ENCODE measurements around the gene SCAF4. TPM values are rescaled to one million over a fixed set of nuclear protein-coding genes. Genes with fewer than 3 reads are reported as not detected.

Gene SCAF4
- total and polyA plus RNA-seq, 9 of the 15 experiments (the other 6 are each of a cell fraction or from before 2014, with no cell fraction given) = 2.3 to 55.7 (median 17.2) TPM

GRCh38 chr21:31659536-31660258 lies 72.2 kb downstream of the SCAF4 start, which contains the start of gene SOD1 (continued):
- TF ChIP-seq FOXP4 (CRISPR knock-in tag; IDR thresholded peaks at IDR 0.05; ENCODE audit: borderline replicate concordance) (0 out of 2 replicates have a peak, but pooled peaks have one; percentile 22), RBM15 (IDR thresholded peaks at IDR 0.05; ENCODE audit: insufficient read depth, low read length) (no peak), TCF7 (IDR thresholded peaks at IDR 0.05; ENCODE audit: borderline replicate concordance) (no peak), SIRT6 (IDR thresholded peaks at IDR 0.05; ENCODE audit: low read depth, low read length) (no peak), NFYB (IDR thresholded peaks at IDR 0.05; ENCODE audit: extremely low read depth, insufficient read length) (peak; percentile 50), ARHGAP35 (IDR thresholded peaks at IDR 0.05; ENCODE audit: partially characterized antibody) (no peak), FOXJ3 (CRISPR knock-in tag; IDR thresholded peaks at IDR 0.05) (no peak), ZNF778 (CRISPR knock-in tag; IDR thresholded peaks at IDR 0.05) (no peak), RERE (CRISPR knock-in tag; IDR thresholded peaks at IDR 0.05; ENCODE audit: borderline replicate concordance) (no peak), ZNF124 (CRISPR knock-in tag; IDR thresholded peaks at IDR 0.05) (no peak), ZNF511 (CRISPR knock-in tag; IDR thresholded peaks at IDR 0.05) (peak; percentile 96), ZNF232 (CRISPR knock-in tag; IDR thresholded peaks at IDR 0.05) (peak; percentile 80; the same call in 1 of the 2 replicates), POLR2H (tag; IDR thresholded peaks at IDR 0.05; ENCODE audit: low read depth) (peak; percentile 93), HDAC8 (tag; IDR thresholded peaks at IDR 0.05) (0 out of 2 replicates have a peak, but pooled peaks have one; percentile 56), MCM3 (IDR thresholded peaks at IDR 0.05) (no peak), SUPT5H (IDR thresholded peaks at IDR 0.05) (peak; percentile 98), ATF3 (IDR thresholded peaks at IDR 0.05) (no peak), ATF3 (CRISPR knock-in tag; conservative IDR thresholded peaks at IDR 0.05) (no peak), ESRRA (IDR thresholded peaks at IDR 0.05; ENCODE audit: borderline replicate concordance, low read depth) (no peak)

All from K562 (cell line).